HG02840 (cell line): ENCODE data around the gene TXNDC2.
"Not testable (repeated sequence)": the region's sequence is repeated elsewhere in the genome, so short reads cannot be mapped to it uniquely, and the experiment has no call there.

Experiments
- ATAC-seq: cut with Tn5 transposase; IDR thresholded peaks from one replicate; pipeline ENCODE4 v1.9.1; 2021; ENCODE audit warnings: mild to moderate bottlenecking, moderate library complexity, moderate number of reproducible peaks; ENCODE audit not compliant: unreplicated experiment, low FRiP score

TXNDC2 gene

GRCh38 chr18:9885170-9886004, at the start of gene TXNDC2:
Gene TXNDC2 (plus strand): TSS chr18:9885973. CDS start chr18:9886681, 708 bp downstream.
- no peak for ATAC-seq

GRCh38 chr18:9838144-9838877, 47.5 kb upstream of the TXNDC2 start:
- no peak for ATAC-seq

- ATAC-seq = no peak
Observed at GRCh38 chr18:9839211-9839610, 46.6 kb upstream of the TXNDC2 start.

- ATAC-seq = no peak
Observed at GRCh38 chr18:9839853-9840252, 45.9 kb upstream of the TXNDC2 start.

- ATAC-seq = no peak
Observed at GRCh38 chr18:9841752-9842151, 44.0 kb upstream of the TXNDC2 start.

GRCh38 chr18:9842448-9842847, 43.3 kb upstream of the TXNDC2 start:
- no peak for ATAC-seq

GRCh38 chr18:9845256-9845655, 40.5 kb upstream of the TXNDC2 start:
- no peak for ATAC-seq

GRCh38 chr18:9846162-9846925, 39.4 kb upstream of the TXNDC2 start:
- no peak for ATAC-seq

- ATAC-seq = no peak
Observed at GRCh38 chr18:9848170-9848879, 37.4 kb upstream of the TXNDC2 start.

- no peak for ATAC-seq
Observed at GRCh38 chr18:9849407-9850283, 36.1 kb upstream of the TXNDC2 start.

- no peak for ATAC-seq
Observed at GRCh38 chr18:9850309-9850708, 35.5 kb upstream of the TXNDC2 start.

GRCh38 chr18:9851511-9851910, 34.3 kb upstream of the TXNDC2 start:
- ATAC-seq = no peak

- ATAC-seq = no peak
Observed at GRCh38 chr18:9852266-9853081, 33.3 kb upstream of the TXNDC2 start.

- no peak for ATAC-seq
Observed at GRCh38 chr18:9854801-9855676, 30.7 kb upstream of the TXNDC2 start.

GRCh38 chr18:9855681-9856080, 30.1 kb upstream of the TXNDC2 start:
- no peak for ATAC-seq

GRCh38 chr18:9856092-9856491, 29.7 kb upstream of the TXNDC2 start:
- no peak for ATAC-seq

- not testable (repeated sequence) for ATAC-seq
Observed at GRCh38 chr18:9857479-9857998, 28.2 kb upstream of the TXNDC2 start.
